GM12878 (cell line): ENCODE measurements around the gene MMRN2. TPM values are rescaled to one million over a fixed set of nuclear protein-coding genes. Genes with fewer than 3 reads are reported as not detected.

ENCODE experiments used
- ATAC-seq: fragments of 200-7000 bp; cut with Tn5 transposase; 3 replicates; pipeline ENCODE4 v1.9.1; 2020; ENCODE audit warnings: mild to moderate bottlenecking, moderate library complexity
- BruUV-seq: library from RNA; stranded (reverse); fragments of 400-500 nt; replicated peaks from 2 replicates; lab custom pipeline; 2021; lab: Mats Ljungman, UMichigan
- CTCF ChIA-PET: fragments of 300-600 bp; sonication (Branson Sonifier 250); formaldehyde crosslinking; extraction: SDS; loops from one replicate; lab custom pipeline; 2021; ENCODE audit warnings: inconsistent platforms; lab: Yijun Ruan, JAX
- POLR2A ChIA-PET: fragments of 350-600 bp; formaldehyde crosslinking; extraction: SDS; loops from one replicate; lab custom pipeline; 2021; ENCODE audit warnings: inconsistent platforms; lab: Charles Lee
- RAD21 ChIA-PET: fragments of 300-600 bp; sonication (Branson Sonifier 250); formaldehyde crosslinking; loops from one replicate; lab custom pipeline; 2023; ENCODE audit warnings: antibody characterized with exemption; ENCODE audit not compliant: unreplicated experiment; lab: Charles Lee
- SMC1A ChIA-PET: fragments of 300-600 bp; sonication (Branson Sonifier 250); formaldehyde crosslinking; loops from one replicate; lab custom pipeline; 2023; ENCODE audit not compliant: unreplicated experiment, uncharacterized antibody; lab: Charles Lee
- DNase-seq: peaks from one replicate; pipeline ENCODE4 v3.0.0-alpha.2; 2011; ENCODE audit warnings: low read depth, low spot score
- FAIRE-seq: peaks from 3 replicates; lab custom pipeline; 2011; peaks lifted over from hg19 to GRCh38; lab: Jason Lieb, UNC
- H2AFZ ChIP-seq: 2 replicates; pipeline ENCODE4 v1.6.0; 2011; ENCODE audit warnings: low read depth, low read length, control low read depth; ENCODE audit not compliant: control insufficient read depth
- H3K27ac ChIP-seq: 2 replicates; pipeline ENCODE4 v1.5.1; 2011; ENCODE audit warnings: control low read depth; ENCODE audit not compliant: control insufficient read depth, insufficient read depth
- H3K27me3 ChIP-seq, 2 experiments: replicated peaks in 1 of 2; 2 replicates each; pipeline versions ENCODE4 v1.6.0 to v1.6.1; 2011; ENCODE audit warnings: low read length in 1 of 2; ENCODE audit not compliant: control insufficient read depth in 2 of 2, insufficient read depth in 2 of 2
- H3K36me3 ChIP-seq, 2 experiments: 2 replicates each; pipeline ENCODE4 v1.5.1; 2011; ENCODE audit warnings: low read length in 1 of 2; ENCODE audit not compliant: control insufficient read depth in 2 of 2, insufficient read depth in 2 of 2
- H3K4me1 ChIP-seq: 2 replicates; pipeline ENCODE4 v1.6.1; 2011; ENCODE audit warnings: mild to moderate bottlenecking, low read length, moderate library complexity, mixed read lengths; ENCODE audit not compliant: control insufficient read depth, insufficient read depth
- H3K4me2 ChIP-seq: 2 replicates; pipeline ENCODE4 v1.6.0; 2011; ENCODE audit warnings: control low read depth; ENCODE audit not compliant: control insufficient read depth, insufficient read depth
- H3K4me3 ChIP-seq: fragments of 200-600 bp; sonication (generic); 2 replicates; pipeline ENCODE4 v1.5.1; 2016
- H3K79me2 ChIP-seq: 2 replicates; pipeline ENCODE4 v1.6.0; 2011; ENCODE audit warnings: low read length; ENCODE audit not compliant: control insufficient read depth, insufficient read depth
- H3K9ac ChIP-seq: 2 replicates; pipeline ENCODE4 v1.8.0; 2011; ENCODE audit warnings: low read length, control low read depth, mixed read lengths; ENCODE audit not compliant: control insufficient read depth, insufficient read depth
- H3K9me3 ChIP-seq: replicated peaks from 3 replicates; pipeline ENCODE4 v1.5.1; 2011; ENCODE audit warnings: mild to moderate bottlenecking, low read length; ENCODE audit not compliant: control insufficient read depth, insufficient read depth
- H4K20me1 ChIP-seq: 2 replicates; pipeline ENCODE4 v1.6.0; 2011; ENCODE audit not compliant: control insufficient read depth, insufficient read depth
- CHD1 ChIP-seq: IDR thresholded peaks from 2 replicates; pipeline ENCODE4 v1.6.1; 2012; ENCODE audit warnings: low read depth, low read length, improper control_type of control experiment
- FOXK2 ChIP-seq: fragments of 450-650 bp; IDR thresholded peaks from 2 replicates; pipeline ENCODE4 v1.6.1; 2017; ENCODE audit warnings: mild to moderate bottlenecking, moderate library complexity
- IKZF2 ChIP-seq, 2 experiments: fragments of 450-650 bp; IDR thresholded peaks; 2 replicates each; pipeline ENCODE4 v1.6.1; 2017; ENCODE audit warnings: mild to moderate bottlenecking in 2 of 2, moderate library complexity in 2 of 2
- MEF2B ChIP-seq: fragments of 450-650 bp; IDR thresholded peaks from 2 replicates; pipeline ENCODE4 v1.6.1; 2018; ENCODE audit warnings: mild to moderate bottlenecking, moderate library complexity; ENCODE audit not compliant: partially characterized antibody, poor library complexity, severe bottlenecking
- NR2F1 ChIP-seq: fragments of 450-650 bp; conservative IDR thresholded peaks from 2 replicates; pipeline ENCODE4 v1.6.1; 2017; ENCODE audit warnings: mild to moderate bottlenecking
- POLR2A ChIP-seq: IDR thresholded peaks from 2 replicates; pipeline ENCODE4 v1.6.1; 2011; ENCODE audit warnings: low read depth, mild to moderate bottlenecking, low read length
- POLR2AphosphoS5 ChIP-seq: IDR thresholded peaks from 2 replicates; pipeline ENCODE4 v1.6.1; 2011; ENCODE audit warnings: mild to moderate bottlenecking, low read length, inconsistent platforms
- WGBS: methylation state at CpG from one replicate; pipeline ENCODE4 v1.1.6; 2016; ENCODE audit warnings: low lambda C conversion rate; ENCODE audit not compliant: insufficient replicate concordance, insufficient coverage; ENCODE audit errors: missing lambda C conversion rate; 5-methylcytosine and 5-hydroxymethylcytosine counted together
- in situ Hi-C: fragments of 300-500 bp; cut with MboI; formaldehyde crosslinking; loops from 9 replicates; pipeline ENCODE4 v1.14.3; 2018; ENCODE audit warnings: mixed read lengths
- intact Hi-C: fragments of 100-400 bp; cut with micrococcal nuclease; formaldehyde crosslinking; loops from one replicate; pipeline ENCODE4 v1.14.2; 2022; ENCODE audit not compliant: unreplicated experiment
- polyA plus RNA-seq, 11 experiments: library from polyadenylated mRNA; depleted of rRNA in 4 of 11; unstranded in 6 of 11; stranded (reverse) in 5 of 11; fragments of >200 nt; fragmentation: Nextera tagmentation in 4 of 11; fragmentation: Illumina TruSeq in 1 of 11; extraction: Ambion mirVana in 4 of 11; extraction: Trizol in 1 of 11; gene quantifications; 1 replicate in 1 of 11; 2 replicates in 10 of 11; pipeline versions ENCODE4 v1.2.1 to v1.2.3, GENCODE V29; 2011 to 2016; ENCODE audit warnings: inconsistent platforms in 2 of 11, missing spikeins in 2 of 11, low read depth in 1 of 11
- total RNA-seq, 4 experiments: library from RNA; depleted of rRNA in 3 of 4; stranded (reverse); fragments of >200 nt in 3 of 4; fragmentation: Illumina TruSeq in 1 of 4; extraction: Trizol in 1 of 4; gene quantifications; 2 replicates each; pipeline versions ENCODE4 v1.2.1 to v1.2.3, GENCODE V29; 2013 to 2021
- TF ChIP-seq, protein P1 (sequence below): IDR thresholded peaks from 2 replicates; pipeline ENCODE4 v1.6.1; 2011; ENCODE audit warnings: borderline replicate concordance, low read depth, mild to moderate bottlenecking, moderate library complexity, mixed read lengths, low read length; ENCODE audit not compliant: insufficient read depth; ENCODE audit errors: extremely low read length
- TF ChIP-seq, protein P2 (sequence below): IDR thresholded peaks from 2 replicates; pipeline ENCODE4 v1.6.1; 2012; ENCODE audit warnings: low read length, inconsistent platforms
- TF ChIP-seq, protein P3 (sequence below): fragments of 450-650 bp; IDR thresholded peaks from 2 replicates; pipeline ENCODE4 v1.6.1; 2017; ENCODE audit warnings: low read depth, mild to moderate bottlenecking, moderate library complexity
- TF ChIP-seq, protein P4 (sequence below): fragments of 450-650 bp; IDR thresholded peaks from 2 replicates; pipeline ENCODE4 v1.6.1; 2018; ENCODE audit warnings: borderline replicate concordance, mild to moderate bottlenecking; ENCODE audit not compliant: partially characterized antibody

The MMRN2 gene
- total and polyA plus RNA-seq, 10 of the 15 experiments (the other 5 are each of a cell fraction or from before 2014, with no cell fraction given) = 0.09 to 1.0 (median 0.54) TPM; not detected in 3

DNA sequence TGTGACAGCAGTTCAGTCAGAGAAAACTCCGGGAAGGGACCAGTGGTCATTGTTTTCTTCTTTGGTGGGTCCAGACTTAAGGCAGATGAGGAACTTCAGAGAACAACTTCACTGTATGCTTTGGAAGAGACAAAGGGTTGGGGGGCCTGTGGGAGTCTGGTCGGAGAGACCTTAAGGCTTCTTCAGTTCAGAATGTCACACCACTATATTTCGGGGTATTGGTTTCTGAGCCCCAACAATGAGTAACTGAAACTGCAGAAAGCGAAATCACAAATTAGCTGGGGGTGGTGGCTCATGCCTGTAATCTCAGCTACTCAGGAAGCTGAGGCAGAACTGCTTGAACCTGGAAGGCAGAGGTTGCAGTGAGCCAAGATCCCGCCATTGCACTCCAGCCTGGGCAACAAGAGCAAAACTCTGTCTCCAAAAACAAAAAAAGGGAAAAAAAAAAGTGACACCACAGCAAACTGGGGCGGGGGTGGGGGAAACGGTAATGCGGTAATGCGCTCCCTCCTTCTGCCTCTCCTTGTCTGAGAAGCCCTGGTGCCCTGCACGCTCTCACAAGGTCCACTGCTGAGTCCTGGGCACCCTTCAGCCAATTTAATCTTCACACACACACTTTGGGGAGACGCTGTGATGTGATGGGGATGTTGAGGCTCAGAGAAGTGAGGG is 8.7 kb upstream of the MMRN2 start (continued):
- TF ChIP-seq, protein P1, sequence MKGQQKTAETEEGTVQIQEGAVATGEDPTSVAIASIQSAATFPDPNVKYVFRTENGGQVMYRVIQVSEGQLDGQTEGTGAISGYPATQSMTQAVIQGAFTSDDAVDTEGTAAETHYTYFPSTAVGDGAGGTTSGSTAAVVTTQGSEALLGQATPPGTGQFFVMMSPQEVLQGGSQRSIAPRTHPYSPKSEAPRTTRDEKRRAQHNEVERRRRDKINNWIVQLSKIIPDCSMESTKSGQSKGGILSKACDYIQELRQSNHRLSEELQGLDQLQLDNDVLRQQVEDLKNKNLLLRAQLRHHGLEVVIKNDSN = no peak
- TF ChIP-seq FOXK2 = no peak
- no peak for TF ChIP-seq IKZF2 (IDR thresholded peaks at IDR 0.05)
- TF ChIP-seq, all 136 proteins: peak for 15

DNA sequence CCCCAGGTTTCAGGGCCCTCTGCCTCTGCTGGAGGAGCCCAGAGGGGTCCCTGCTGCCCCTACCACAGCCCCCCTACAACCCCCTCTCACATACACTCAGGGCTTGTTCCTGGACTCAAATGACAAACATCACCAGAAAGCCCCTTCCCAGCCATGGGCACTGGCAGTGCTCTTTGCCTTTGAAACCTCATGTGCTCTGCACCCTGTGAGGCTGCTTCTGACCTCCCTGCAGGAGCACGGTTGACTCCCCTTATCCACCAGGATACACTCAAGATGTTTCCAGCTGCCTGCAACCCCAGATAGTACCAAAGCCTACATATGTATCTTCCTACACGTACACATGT is 7.4 kb upstream of the MMRN2 start:
- Histone ChIP-seq H2AFZ (no peak overlapping the region), H4K20me1 (no peaks in the 10 kb centered on the region), H3K9ac (no peak overlapping the region), H3K4me1 (peaks cover 54% of the 10 kb centered on the region), H3K27ac (no peak overlapping the region; the same call in 1 of the 2 replicates), H3K36me3 (no peaks in the 10 kb centered on the region), H3K4me2 (no peak overlapping the region), H3K9me3 (no peaks in the 10 kb centered on the region), H3K79me2 (no peaks in the 10 kb centered on the region), H3K27me3 (no peaks in the 10 kb centered on the region), H3K4me3 (no peak overlapping the region)
- TF ChIP-seq NR2F1 = no peak
- TF ChIP-seq CHD1 = no peak
- TF ChIP-seq MEF2B = no peak
- TF ChIP-seq, protein P2, sequence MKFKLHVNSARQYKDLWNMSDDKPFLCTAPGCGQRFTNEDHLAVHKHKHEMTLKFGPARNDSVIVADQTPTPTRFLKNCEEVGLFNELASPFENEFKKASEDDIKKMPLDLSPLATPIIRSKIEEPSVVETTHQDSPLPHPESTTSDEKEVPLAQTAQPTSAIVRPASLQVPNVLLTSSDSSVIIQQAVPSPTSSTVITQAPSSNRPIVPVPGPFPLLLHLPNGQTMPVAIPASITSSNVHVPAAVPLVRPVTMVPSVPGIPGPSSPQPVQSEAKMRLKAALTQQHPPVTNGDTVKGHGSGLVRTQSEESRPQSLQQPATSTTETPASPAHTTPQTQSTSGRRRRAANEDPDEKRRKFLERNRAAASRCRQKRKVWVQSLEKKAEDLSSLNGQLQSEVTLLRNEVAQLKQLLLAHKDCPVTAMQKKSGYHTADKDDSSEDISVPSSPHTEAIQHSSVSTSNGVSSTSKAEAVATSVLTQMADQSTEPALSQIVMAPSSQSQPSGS = no peak
- no peak for TF ChIP-seq POLR2A
- TF ChIP-seq, protein P3, sequence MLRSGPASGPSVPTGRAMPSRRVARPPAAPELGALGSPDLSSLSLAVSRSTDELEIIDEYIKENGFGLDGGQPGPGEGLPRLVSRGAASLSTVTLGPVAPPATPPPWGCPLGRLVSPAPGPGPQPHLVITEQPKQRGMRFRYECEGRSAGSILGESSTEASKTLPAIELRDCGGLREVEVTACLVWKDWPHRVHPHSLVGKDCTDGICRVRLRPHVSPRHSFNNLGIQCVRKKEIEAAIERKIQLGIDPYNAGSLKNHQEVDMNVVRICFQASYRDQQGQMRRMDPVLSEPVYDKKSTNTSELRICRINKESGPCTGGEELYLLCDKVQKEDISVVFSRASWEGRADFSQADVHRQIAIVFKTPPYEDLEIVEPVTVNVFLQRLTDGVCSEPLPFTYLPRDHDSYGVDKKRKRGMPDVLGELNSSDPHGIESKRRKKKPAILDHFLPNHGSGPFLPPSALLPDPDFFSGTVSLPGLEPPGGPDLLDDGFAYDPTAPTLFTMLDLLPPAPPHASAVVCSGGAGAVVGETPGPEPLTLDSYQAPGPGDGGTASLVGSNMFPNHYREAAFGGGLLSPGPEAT = no peak
- TF ChIP-seq, protein P4, sequence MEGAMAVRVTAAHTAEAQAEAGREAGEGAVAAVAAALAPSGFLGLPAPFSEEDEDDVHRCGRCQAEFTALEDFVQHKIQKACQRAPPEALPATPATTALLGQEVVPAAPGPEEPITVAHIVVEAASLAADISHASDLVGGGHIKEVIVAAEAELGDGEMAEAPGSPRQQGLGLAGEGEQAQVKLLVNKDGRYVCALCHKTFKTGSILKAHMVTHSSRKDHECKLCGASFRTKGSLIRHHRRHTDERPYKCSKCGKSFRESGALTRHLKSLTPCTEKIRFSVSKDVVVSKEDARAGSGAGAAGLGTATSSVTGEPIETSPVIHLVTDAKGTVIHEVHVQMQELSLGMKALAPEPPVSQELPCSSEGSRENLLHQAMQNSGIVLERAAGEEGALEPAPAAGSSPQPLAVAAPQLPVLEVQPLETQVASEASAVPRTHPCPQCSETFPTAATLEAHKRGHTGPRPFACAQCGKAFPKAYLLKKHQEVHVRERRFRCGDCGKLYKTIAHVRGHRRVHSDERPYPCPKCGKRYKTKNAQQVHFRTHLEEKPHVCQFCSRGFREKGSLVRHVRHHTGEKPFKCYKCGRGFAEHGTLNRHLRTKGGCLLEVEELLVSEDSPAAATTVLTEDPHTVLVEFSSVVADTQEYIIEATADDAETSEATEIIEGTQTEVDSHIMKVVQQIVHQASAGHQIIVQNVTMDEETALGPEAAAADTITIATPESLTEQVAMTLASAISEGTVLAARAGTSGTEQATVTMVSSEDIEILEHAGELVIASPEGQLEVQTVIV = no peak
- no peak for TF ChIP-seq POLR2AphosphoS5
- no peak for ATAC-seq
- BruUV-seq = no TSS peak
- ChIA-PET SMC1A (interaction anchor here (1.1 kb wide), 1 partner anchor 8 kb away, joined by 3 read pairs; the partner anchor contains the start of gene MMRN2), CTCF (interaction anchor here (3.5 kb wide), 1 partner anchor 26 kb away, joined by 25 read pairs; no protein-coding TSS in a partner anchor), POLR2A (no interaction called here), RAD21 (interaction anchor here (1.3 kb wide), 1 partner anchor 23 kb away, joined by 3 read pairs; no protein-coding TSS in a partner anchor)
- intact Hi-C loops (loop anchor here (5.0 kb wide), 1 partner anchor 127 kb away; the partner anchor contains the start of gene GLUD1), in situ Hi-C loops (no loop called here)
- no peak for DNase-seq
- no peak for FAIRE-seq
- WGBS = 68% methylated on average over 2 of the region's 2 CpGs
